Neural crest cell (in vitro differentiated cells): Measurements from ENCODE around the gene ZDHHC18. TPM values are rescaled to one million over a fixed set of nuclear protein-coding genes. Genes with fewer than 3 reads are reported as not detected.

Source experiments
- DNase-seq: peaks from one replicate; pipeline ENCODE4 v3.0.0; 2021; ENCODE audit warnings: low read depth, mixed read lengths, low spot score
- H3K27ac Mint-ChIP-seq: one replicate; pipeline ENCODE4 v1.8.0; 2021; ENCODE audit warnings: mild to moderate bottlenecking, mixed read lengths; ENCODE audit not compliant: unreplicated experiment
- H3K27me3 Mint-ChIP-seq: 2 replicates; pipeline ENCODE4 v1.8.0; 2021; ENCODE audit warnings: low read depth, mild to moderate bottlenecking, mixed read lengths
- H3K36me3 Mint-ChIP-seq: 2 replicates; pipeline ENCODE4 v1.8.0; 2021; ENCODE audit warnings: low read depth, mild to moderate bottlenecking, mixed read lengths
- H3K4me1 Mint-ChIP-seq: 2 replicates; pipeline ENCODE4 v1.8.0; 2021; ENCODE audit warnings: mixed read lengths
- H3K4me3 Mint-ChIP-seq: one replicate; pipeline ENCODE4 v1.8.0; 2021; ENCODE audit warnings: mild to moderate bottlenecking, mixed read lengths
- H3K9me3 Mint-ChIP-seq: 2 replicates; pipeline ENCODE4 v1.8.0; 2021; ENCODE audit warnings: mixed read lengths
- CTCF ChIP-seq: fragments of 200-600 bp; sonication (generic); conservative IDR thresholded peaks from 2 replicates; pipeline ENCODE4 v1.5.0; 2021; ENCODE audit warnings: antibody characterized with exemption, mild to moderate bottlenecking
- total RNA-seq: library from RNA; stranded (reverse); gene quantifications from 2 replicates; pipeline ENCODE4 v1.2.1, GENCODE V29; 2021

Gene ZDHHC18
- total RNA-seq, 1 donor from 2014 or later = 44.3 TPM

- Mint-ChIP-seq H3K9me3 (no peaks in the 10 kb centered on the region), H3K4me1 (no peaks in the 10 kb centered on the region), H3K27ac (no peak overlapping the region), H3K27me3 (no peaks in the 10 kb centered on the region), H3K4me3 (no peak overlapping the region), H3K36me3 (no peaks in the 10 kb centered on the region)
- TF ChIP-seq CTCF = no peak
- DNase-seq = no peak
These were observed 12.1 kb upstream of the ZDHHC18 start for GRCh38 chr1:26814377-26814776.

GRCh38 chr1:26814893-26815292 is 11.6 kb upstream of the ZDHHC18 start:
- Mint-ChIP-seq H3K4me1 (no peaks in the 10 kb centered on the region), H3K9me3 (no peaks in the 10 kb centered on the region), H3K27me3 (no peaks in the 10 kb centered on the region), H3K4me3 (no peak overlapping the region), H3K27ac (no peak overlapping the region), H3K36me3 (no peaks in the 10 kb centered on the region)
- no peak for DNase-seq
- TF ChIP-seq CTCF = no peak

GRCh38 chr1:26820784-26821269 is 5.7 kb upstream of the ZDHHC18 start:
- H3K27ac Mint-ChIP-seq = no peak overlapping the region
- H3K36me3 Mint-ChIP-seq = no peaks in the 10 kb centered on the region
- H3K9me3 Mint-ChIP-seq = no peaks in the 10 kb centered on the region
- no peaks in the 10 kb centered on the region for H3K27me3 Mint-ChIP-seq
- no peak for TF ChIP-seq CTCF
- no peaks in the 10 kb centered on the region for H3K4me1 Mint-ChIP-seq
- DNase-seq = no peak
- H3K4me3 Mint-ChIP-seq = peak overlapping the region; percentile 23

GRCh38 chr1:26822737-26823395 is 3.6 kb upstream of the ZDHHC18 start:
- no peak for DNase-seq
- Mint-ChIP-seq H3K4me3 (peak overlapping the region; percentile 42), H3K9me3 (no peaks in the 10 kb centered on the region), H3K27ac (no peak overlapping the region), H3K27me3 (no peaks in the 10 kb centered on the region), H3K4me1 (peaks cover 12% of the 10 kb centered on the region), H3K36me3 (no peaks in the 10 kb centered on the region)
- peak; percentile 21 for TF ChIP-seq CTCF

- Mint-ChIP-seq H3K27ac (no peak overlapping the region), H3K4me1 (peaks cover 30% of the 10 kb centered on the region), H3K4me3 (peak overlapping the region; percentile 92), H3K27me3 (no peaks in the 10 kb centered on the region), H3K36me3 (no peaks in the 10 kb centered on the region), H3K9me3 (no peaks in the 10 kb centered on the region)
- DNase-seq = no peak
- no peak for TF ChIP-seq CTCF
These were observed 1.8 kb upstream of the ZDHHC18 start for GRCh38 chr1:26824731-26825130.
